IMR-90 (cell line): ENCODE data around the gene INTS2. TPM values are rescaled to one million over a fixed set of nuclear protein-coding genes. Genes with fewer than 3 reads are reported as not detected.

Experiments used
- microRNA-seq, 2 experiments: library from miRNA; stranded (forward) in 1 of 2; unstranded in 1 of 2; fragments of 10-50 nt in 1 of 2; fragments of <30 nt in 1 of 2; gene quantifications in 1 of 2; microRNA quantifications in 1 of 2; one replicate each; pipeline versions ENCODE3 to v1.1.0; 2013 to 2020; ENCODE audit not compliant: insufficient read depth in 1 of 2, insufficient read length in 1 of 2, unreplicated experiment in 1 of 2
- polyA plus RNA-seq, 3 experiments: library from polyadenylated mRNA; depleted of rRNA; stranded (reverse); fragments of >200 nt; gene quantifications; 2 replicates each; pipeline ENCODE4 v1.2.3, GENCODE V29; 2012; ENCODE audit warnings: low replicate concordance in 1 of 3
- small RNA-seq, 5 experiments: library from RNA; depleted of rRNA; stranded (forward); fragments of <200 nt; gene quantifications; one replicate each; pipeline ENCODE3, GENCODE V24; 2012
- total RNA-seq: library from RNA; depleted of rRNA; stranded (reverse); fragments of >200 nt; gene quantifications from 2 replicates; pipeline ENCODE4 v1.2.3, GENCODE V29; 2012; rRNA removed

INTS2 gene
- total and polyA plus RNA-seq, 2 of the 4 experiments (the other 2 are of a cell fraction): 4.0 to 17.4 TPM

Small RNA genes lying within 50 kb of the gene (microRNA-seq; reads per million reads assigned to microRNA genes)
- gene RF00019 (ENCODE audit: insufficient read depth, insufficient read length): not detected

Small RNA genes lying within 50 kb of the gene (small RNA-seq; reads per million reads assigned to genes)
- 0 reads per million in 5 experiments for gene RF00019

Other genes starting within 250 kb of the INTS2 start
- 19.7 and 34.4 TPM in 2 replicates for gene BRIP1, start 64.5 kb downstream of the INTS2 start, total RNA-seq
- gene BRIP1, start 64.5 kb downstream of the INTS2 start, polyA plus RNA-seq (2012; rRNA removed): 5.5 and 6.1 TPM in 2 replicates
- gene MED13, start 137.3 kb upstream of the INTS2 start, total RNA-seq: 51.1 and 67.2 TPM in 2 replicates
- 7.1 and 9.7 TPM in 2 replicates for gene MED13, start 137.3 kb upstream of the INTS2 start, polyA plus RNA-seq (2012; rRNA removed)